Measurements from ENCODE around the gene SMAD6. TPM values are rescaled to one million over a fixed set of nuclear protein-coding genes. Genes with fewer than 3 reads are reported as not detected.
A peak's percentile ranks its signal among the peaks of the same experiment; 100 is the strongest.

SMAD6 gene
- total and polyA plus RNA-seq, 7 experiments from 2014 or later = 0.27 to 0.76 (median 0.40) TPM; not detected in 2

DNA sequence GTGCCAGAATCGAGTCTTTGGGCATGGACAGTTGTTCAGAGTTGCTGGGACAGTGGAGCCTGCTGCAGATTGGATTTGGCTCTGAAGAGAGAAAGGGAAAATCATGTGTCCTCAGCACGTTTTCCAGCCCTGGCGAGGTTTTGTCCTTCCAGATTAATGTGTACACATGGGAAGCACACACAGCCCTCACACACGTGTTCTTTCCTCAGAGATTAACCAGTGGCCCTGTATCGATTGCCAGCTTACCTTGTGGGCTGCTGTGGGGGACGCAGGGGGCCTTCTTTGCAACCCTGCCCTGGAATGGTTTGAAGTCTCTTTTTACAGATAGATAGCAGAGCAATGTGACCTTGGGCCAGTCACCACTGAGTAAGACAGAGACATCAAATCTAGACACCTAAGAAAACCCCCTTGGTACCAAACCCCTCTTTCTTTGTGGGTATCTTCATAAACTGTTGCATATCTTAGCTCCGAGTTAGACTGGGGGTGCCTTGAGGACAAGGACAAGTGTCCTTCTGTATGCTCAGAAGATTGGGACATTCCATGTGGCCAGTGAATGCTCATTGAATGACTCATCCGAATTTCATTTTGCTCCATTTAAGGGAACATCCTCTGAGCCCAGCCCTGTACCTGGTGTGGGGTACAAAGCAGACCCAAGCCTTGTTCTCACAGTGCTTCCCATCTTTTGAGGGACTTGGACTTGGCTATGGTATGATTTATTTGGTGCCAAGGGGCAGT, 48.0 kb downstream of the SMAD6 start:
- Histone ChIP-seq H3K4me3 (ENCODE audit: low read length) (no peak overlapping the region), H3K36me3 (ENCODE audit: control insufficient read depth in 2 of 3, insufficient read depth in 3 of 3, low read length in 3 of 3) (no peaks in the 10 kb centered on the region), H3K4me1 (ENCODE audit: control insufficient read depth in 2 of 2, insufficient read depth in 2 of 2, low read length in 2 of 2) (peaks cover 0 to 4% of the 10 kb centered on the region in 2 donors), H3K27me3 (ENCODE audit: control insufficient read depth in 2 of 2, insufficient read depth in 2 of 2, low read length in 2 of 2) (no peaks in the 10 kb centered on the region), H3K9me3 (ENCODE audit: control insufficient read depth in 2 of 3, low read length in 3 of 3) (peaks cover 0 to 3% (median 0%) of the 10 kb centered on the region in 3 experiments), H3K27ac (ENCODE audit: low read depth, low read length) (no peak overlapping the region)
- ChIA-PET CTCF (interaction anchor here (0.5 kb wide), 1 partner anchor 68 kb away, joined by 3 read pairs; no protein-coding TSS in a partner anchor), POLR2A (interaction anchor here (0.6 kb wide), 1 partner anchor 1439 kb away, joined by 4 read pairs; no protein-coding TSS in a partner anchor)
- Mint-ChIP-seq H3K36me3 (peaks cover 0 to 2% (median 1%) of the 10 kb centered on the region in 5 donors), H3K27ac (peak overlapping the region in 1 of 9 donors; percentile 53), H3K9me3 (peaks cover 0 to 7% (median 2%) of the 10 kb centered on the region in 11 donors), H3K27me3 (peaks cover 0 to 10% (median 0%) of the 10 kb centered on the region in 5 donors), H3K4me1 (peaks cover 0 to 24% (median 12%) of the 10 kb centered on the region in 7 donors), H3K4me3 (no peak overlapping the region)
- intact Hi-C loops (cut with micrococcal nuclease) = loop anchor here in 1 of 2 donors (2.0 kb wide), 1 partner anchor 49 kb away; no protein-coding TSS in a partner anchor
- DNase-seq = no peak
- ATAC-seq = no peak

GRCh38 chr15:66750609-66751008, 48.6 kb downstream of the SMAD6 start:
- H3K27ac ChIP-seq (ENCODE audit: low read depth, low read length) = no peak overlapping the region
- DNase-seq = no peak
- no peaks in the 10 kb centered on the region for H3K27me3 ChIP-seq (ENCODE audit: control insufficient read depth in 2 of 2, insufficient read depth in 2 of 2, low read length in 2 of 2)
- no peak for ATAC-seq
- peaks cover 0 to 22% (median 12%) of the 10 kb centered on the region in 7 donors for H3K4me1 Mint-ChIP-seq
- peaks cover 0 to 9% (median 0%) of the 10 kb centered on the region in 3 experiments for H3K9me3 ChIP-seq (ENCODE audit: control insufficient read depth in 2 of 3, low read length in 3 of 3)
- CTCF ChIA-PET = no interaction called here
- H3K36me3 Mint-ChIP-seq = peaks cover 0 to 5% (median 4%) of the 10 kb centered on the region in 5 donors
- peaks cover 0 to 9% (median 0%) of the 10 kb centered on the region in 5 donors for H3K27me3 Mint-ChIP-seq
- H3K4me3 Mint-ChIP-seq = peak overlapping the region in 1 of 10 donors; percentile 51
- H3K36me3 ChIP-seq (ENCODE audit: control insufficient read depth in 2 of 3, insufficient read depth in 3 of 3, low read length in 3 of 3) = no peaks in the 10 kb centered on the region
- no peak overlapping the region for H3K4me3 ChIP-seq (ENCODE audit: low read length)
- POLR2A ChIA-PET = interaction anchor here (1.0 kb wide), 1 partner anchor 16 kb away, joined by 3 read pairs; no protein-coding TSS in a partner anchor
- peaks cover 0 to 4% of the 10 kb centered on the region in 2 donors for H3K4me1 ChIP-seq (ENCODE audit: control insufficient read depth in 2 of 2, insufficient read depth in 2 of 2, low read length in 2 of 2)
- peaks cover 0 to 13% (median 6%) of the 10 kb centered on the region in 11 donors for H3K9me3 Mint-ChIP-seq
- intact Hi-C loops (cut with micrococcal nuclease) = loop anchor here in 1 of 2 donors (2.0 kb wide), 1 partner anchor 50 kb away; no protein-coding TSS in a partner anchor
- H3K27ac Mint-ChIP-seq = peak overlapping the region in 2 of 9 donors; percentile 51 to 53

- ATAC-seq (no peak), DNase-seq (peak in 5 of 9 donors; percentile 26 to 48 (median 27))
- ChIA-PET CTCF (interaction anchor here (0.8 kb wide), 1 partner anchor 58 kb away, joined by 3 read pairs; no protein-coding TSS in a partner anchor), POLR2A (interaction anchor here (0.5 to 1.0 kb wide), 2 partner anchors 17 to 38 kb away, joined by 3 read pairs; no protein-coding TSS in a partner anchor)
- Mint-ChIP-seq H3K9me3 (peaks cover 0 to 17% (median 6%) of the 10 kb centered on the region in 11 donors), H3K4me3 (peak overlapping the region in 2 of 10 donors; percentile 12 to 47), H3K36me3 (peaks cover 0 to 5% (median 4%) of the 10 kb centered on the region in 5 donors), H3K4me1 (peaks cover 0 to 22% (median 12%) of the 10 kb centered on the region in 7 donors), H3K27me3 (peaks cover 0 to 9% (median 0%) of the 10 kb centered on the region in 5 donors), H3K27ac (peak overlapping the region in 5 of 9 donors; percentile 12 to 77 (median 70))
- H3K9me3 ChIP-seq (ENCODE audit: control insufficient read depth in 2 of 3, low read length in 3 of 3) = peaks cover 0 to 12% (median 0%) of the 10 kb centered on the region in 3 experiments
- peaks cover 0 to 4% of the 10 kb centered on the region in 2 donors for H3K4me1 ChIP-seq (ENCODE audit: control insufficient read depth in 2 of 2, insufficient read depth in 2 of 2, low read length in 2 of 2)
- intact Hi-C loops (cut with micrococcal nuclease) = loop anchor here in 1 of 2 donors (2.0 kb wide), 1 partner anchor 51 kb away; no protein-coding TSS in a partner anchor
- no peaks in the 10 kb centered on the region for H3K36me3 ChIP-seq (ENCODE audit: control insufficient read depth in 2 of 3, insufficient read depth in 3 of 3, low read length in 3 of 3)
- H3K27me3 ChIP-seq (ENCODE audit: control insufficient read depth in 2 of 2, insufficient read depth in 2 of 2, low read length in 2 of 2) = no peaks in the 10 kb centered on the region
- H3K27ac ChIP-seq (ENCODE audit: low read depth, low read length) = peak overlapping the region; percentile 20
- H3K4me3 ChIP-seq (ENCODE audit: low read length) = no peak overlapping the region
These were observed 49.5 kb downstream of the SMAD6 start for GRCh38 chr15:66751579-66751978.

DNA sequence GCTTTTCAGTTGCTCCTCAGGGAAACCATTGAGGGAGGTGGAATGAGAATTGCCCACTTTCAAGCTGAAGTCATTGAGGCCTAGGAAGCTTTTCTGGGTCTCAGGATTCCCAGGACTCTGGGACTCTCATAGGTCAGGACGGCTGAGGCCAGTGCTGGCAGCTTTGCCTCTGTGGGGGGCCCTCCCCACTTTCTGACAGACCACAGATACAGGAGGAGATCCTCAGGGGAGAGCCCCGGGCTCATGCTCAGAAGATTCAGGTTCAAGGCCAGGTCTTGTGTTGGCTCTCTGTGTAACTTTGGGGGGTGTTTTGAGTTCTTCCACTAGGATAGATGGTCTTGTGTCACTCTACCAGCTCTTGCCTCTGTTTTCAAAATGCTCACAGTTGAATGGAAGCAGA, 50.0 kb downstream of the SMAD6 start:
- Mint-ChIP-seq H3K9me3 (peaks cover 0 to 17% (median 6%) of the 10 kb centered on the region in 11 donors), H3K27me3 (peaks cover 0 to 10% (median 0%) of the 10 kb centered on the region in 5 donors), H3K4me3 (peak overlapping the region in 3 of 10 donors; percentile 25 to 47 (median 35)), H3K36me3 (peaks cover 0 to 5% (median 4%) of the 10 kb centered on the region in 5 donors), H3K4me1 (peaks cover 0 to 22% (median 12%) of the 10 kb centered on the region in 7 donors), H3K27ac (peak overlapping the region in 7 of 9 donors; percentile 26 to 77 (median 57))
- Histone ChIP-seq H3K4me3 (ENCODE audit: low read length) (no peak overlapping the region), H3K27me3 (ENCODE audit: control insufficient read depth in 2 of 2, insufficient read depth in 2 of 2, low read length in 2 of 2) (no peaks in the 10 kb centered on the region), H3K36me3 (ENCODE audit: control insufficient read depth in 2 of 3, insufficient read depth in 3 of 3, low read length in 3 of 3) (no peaks in the 10 kb centered on the region), H3K27ac (ENCODE audit: low read depth, low read length) (peak overlapping the region; percentile 20), H3K4me1 (ENCODE audit: control insufficient read depth in 2 of 2, insufficient read depth in 2 of 2, low read length in 2 of 2) (peaks cover 0 to 4% of the 10 kb centered on the region in 2 donors), H3K9me3 (ENCODE audit: control insufficient read depth in 2 of 3, low read length in 3 of 3) (peaks cover 0 to 12% (median 0%) of the 10 kb centered on the region in 3 experiments)
- DNase-seq = no peak
- ChIA-PET POLR2A (interaction anchor here (0.5 to 0.7 kb wide), 2 partner anchors 38 to 132 kb away, joined by 3 to 4 read pairs; no protein-coding TSS in a partner anchor), CTCF (interaction anchor here (0.8 kb wide), 1 partner anchor 58 kb away, joined by 3 read pairs; no protein-coding TSS in a partner anchor)
- intact Hi-C loops (cut with micrococcal nuclease) = no loop called here
- ATAC-seq = no peak

DNA sequence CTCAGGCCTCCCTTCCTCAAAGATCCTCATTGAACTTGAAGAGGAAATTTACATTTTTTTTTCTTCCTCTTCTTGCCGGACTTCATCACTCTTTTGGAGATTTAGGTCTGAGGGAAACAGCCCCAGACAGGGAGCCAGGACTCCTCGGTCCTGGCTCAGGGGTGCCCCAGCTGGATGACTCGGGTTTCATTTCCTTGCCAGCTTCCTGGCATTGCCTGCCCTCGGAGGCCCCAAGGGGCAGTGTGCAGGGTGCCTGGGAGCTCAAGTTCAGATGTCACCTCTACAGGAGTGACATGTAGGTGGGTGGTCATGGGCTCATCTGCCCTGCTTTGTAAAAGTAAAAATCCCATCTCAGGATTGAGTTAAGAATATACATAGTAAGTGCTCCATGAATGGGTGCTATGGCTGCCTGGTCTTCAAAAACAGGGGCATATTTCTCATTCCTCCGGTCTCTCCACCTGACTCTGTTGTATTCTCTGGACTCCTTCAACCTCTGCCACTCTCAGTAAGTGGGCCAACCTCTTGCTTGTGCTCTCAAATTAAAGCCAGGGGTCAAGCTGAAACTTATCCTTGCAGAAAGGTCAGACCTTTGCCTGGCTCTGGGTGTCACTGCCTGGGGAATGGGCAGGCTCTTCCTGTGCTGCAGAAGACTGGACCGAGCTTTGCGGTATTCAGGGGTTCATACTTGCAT, 51.8 kb downstream of the SMAD6 start:
- H3K9me3 Mint-ChIP-seq = peaks cover 0 to 17% (median 6%) of the 10 kb centered on the region in 11 donors
- H3K36me3 Mint-ChIP-seq = peaks cover 0 to 5% (median 4%) of the 10 kb centered on the region in 5 donors
- H3K4me3 Mint-ChIP-seq = peak overlapping the region in 1 of 10 donors; percentile 54
- H3K27me3 ChIP-seq (ENCODE audit: control insufficient read depth in 2 of 2, insufficient read depth in 2 of 2, low read length in 2 of 2) = no peaks in the 10 kb centered on the region
- H3K4me1 ChIP-seq (ENCODE audit: control insufficient read depth in 2 of 2, insufficient read depth in 2 of 2, low read length in 2 of 2) = peaks cover 0 to 4% of the 10 kb centered on the region in 2 donors
- no peak for DNase-seq
- peak overlapping the region in 1 of 9 donors; percentile 46 for H3K27ac Mint-ChIP-seq
- no peaks in the 10 kb centered on the region for H3K36me3 ChIP-seq (ENCODE audit: control insufficient read depth in 2 of 3, insufficient read depth in 3 of 3, low read length in 3 of 3)
- no peak for ATAC-seq
- peaks cover 0 to 12% (median 0%) of the 10 kb centered on the region in 3 experiments for H3K9me3 ChIP-seq (ENCODE audit: control insufficient read depth in 2 of 3, low read length in 3 of 3)
- H3K4me3 ChIP-seq (ENCODE audit: low read length) = no peak overlapping the region
- H3K27ac ChIP-seq (ENCODE audit: low read depth, low read length) = no peak overlapping the region
- ChIA-PET POLR2A (no interaction called here), CTCF (no interaction called here)
- intact Hi-C loops (cut with micrococcal nuclease) = no loop called here
- peaks cover 0 to 22% (median 12%) of the 10 kb centered on the region in 7 donors for H3K4me1 Mint-ChIP-seq
- peaks cover 0 to 19% (median 0%) of the 10 kb centered on the region in 5 donors for H3K27me3 Mint-ChIP-seq

DNA sequence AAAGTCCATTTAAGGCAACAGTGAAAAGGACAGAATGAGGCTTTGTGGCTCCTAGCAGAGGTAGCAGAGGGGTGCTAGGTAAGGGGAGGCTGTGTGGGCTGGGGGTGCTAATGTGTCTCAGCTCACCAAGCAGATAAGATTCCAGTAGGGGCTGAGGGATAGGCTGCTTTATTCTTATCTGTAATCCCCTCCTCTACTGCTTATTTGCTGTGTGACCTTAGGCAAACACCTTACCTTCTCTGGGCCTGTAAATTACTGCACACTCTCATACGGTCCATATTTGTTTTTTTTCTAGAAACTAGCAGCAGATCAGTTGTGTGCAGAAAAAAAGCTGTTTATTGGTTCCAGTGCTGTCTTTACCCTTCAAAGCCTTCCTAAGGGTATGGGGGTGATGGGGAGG, 52.8 kb downstream of the SMAD6 start:
- Histone ChIP-seq H3K36me3 (ENCODE audit: control insufficient read depth in 2 of 3, insufficient read depth in 3 of 3, low read length in 3 of 3) (no peaks in the 10 kb centered on the region), H3K27me3 (ENCODE audit: control insufficient read depth in 2 of 2, insufficient read depth in 2 of 2, low read length in 2 of 2) (no peaks in the 10 kb centered on the region), H3K4me3 (ENCODE audit: low read length) (no peak overlapping the region), H3K9me3 (ENCODE audit: control insufficient read depth in 2 of 3, low read length in 3 of 3) (peaks cover 0 to 12% (median 0%) of the 10 kb centered on the region in 3 experiments), H3K4me1 (ENCODE audit: control insufficient read depth in 2 of 2, insufficient read depth in 2 of 2, low read length in 2 of 2) (peaks cover 0 to 4% of the 10 kb centered on the region in 2 donors), H3K27ac (ENCODE audit: low read depth, low read length) (no peak overlapping the region)
- Mint-ChIP-seq H3K27ac (no peak overlapping the region), H3K4me1 (peaks cover 0 to 22% (median 12%) of the 10 kb centered on the region in 7 donors), H3K36me3 (peaks cover 0 to 5% (median 4%) of the 10 kb centered on the region in 5 donors), H3K27me3 (peaks cover 0 to 19% (median 0%) of the 10 kb centered on the region in 5 donors), H3K4me3 (no peak overlapping the region), H3K9me3 (peaks cover 0 to 17% (median 6%) of the 10 kb centered on the region in 11 donors)
- intact Hi-C loops (cut with micrococcal nuclease) = no loop called here
- no peak for ATAC-seq
- DNase-seq = no peak
- ChIA-PET POLR2A (no interaction called here), CTCF (no interaction called here)
